GM18511 (cell line): ENCODE results near the gene SHQ1.

Source experiments
- ATAC-seq: cut with Tn5 transposase; IDR thresholded peaks from one replicate; pipeline ENCODE4 v1.9.1; 2021; ENCODE audit warnings: mild to moderate bottlenecking, moderate library complexity; ENCODE audit not compliant: unreplicated experiment

SHQ1 gene

DNA sequence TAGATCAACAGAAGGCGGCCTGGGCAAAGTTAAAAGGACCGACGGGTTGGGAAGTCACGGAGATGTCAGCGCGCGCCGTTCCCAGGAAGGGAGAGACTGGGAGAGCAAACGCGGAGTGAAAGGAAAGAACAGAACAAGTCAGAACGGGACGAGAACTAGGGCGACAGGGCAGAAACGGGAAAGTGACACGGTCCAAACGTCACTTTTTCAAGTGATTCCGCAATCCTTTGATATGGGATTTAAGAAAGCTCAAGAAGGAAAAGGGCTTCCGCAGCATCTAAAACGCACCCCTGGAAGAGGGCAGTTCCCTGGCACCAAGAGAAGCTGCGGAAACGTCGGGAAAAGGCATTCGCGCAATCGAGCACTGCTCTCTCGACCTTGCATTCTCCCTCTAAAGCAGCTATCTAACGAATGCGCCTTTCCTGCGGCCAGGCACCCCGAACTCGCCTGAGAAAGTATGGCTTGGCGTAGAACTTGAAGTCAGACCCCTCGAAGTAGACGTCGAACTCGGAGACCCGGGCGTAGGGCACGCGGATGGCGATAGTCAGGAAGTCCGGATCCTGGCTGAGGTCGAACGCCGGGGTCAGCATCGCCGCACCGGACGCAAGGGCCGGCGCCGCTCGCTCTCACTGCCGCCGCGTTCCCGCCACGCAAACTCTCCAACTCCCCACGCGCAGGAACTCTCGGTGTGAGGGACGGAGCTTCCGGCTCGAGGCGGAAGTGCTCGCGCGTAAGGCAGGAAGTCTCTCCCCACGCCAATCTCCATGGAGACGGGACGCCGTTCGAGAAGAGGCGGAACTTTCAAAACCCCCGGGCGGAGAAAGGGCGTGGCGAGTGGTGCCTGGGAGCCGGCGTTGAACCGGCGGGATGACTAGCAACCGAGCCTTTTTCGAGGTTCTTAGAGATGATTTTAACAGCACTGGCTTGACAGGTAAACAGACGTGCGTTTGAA is at the start of gene SHQ1:
SHQ1 (minus strand) TSS at position 695 of the 952 bp plus-strand sequence; CDS start at position 590, 105 bp downstream.
- peak; percentile 95 for ATAC-seq

DNA sequence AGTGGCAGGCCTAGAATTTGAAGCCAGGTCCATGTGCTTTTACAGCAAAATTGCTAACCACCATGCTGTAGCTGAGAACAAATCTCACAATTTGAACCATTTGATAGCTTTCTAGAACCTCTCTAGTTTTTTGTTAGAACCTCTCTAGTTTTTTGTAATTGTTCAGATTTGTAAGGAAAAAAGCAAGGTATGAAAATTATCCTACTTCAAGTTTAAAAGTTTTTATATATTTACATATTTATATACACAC is 49.4 kb upstream of the SHQ1 start:
- no peak for ATAC-seq

DNA sequence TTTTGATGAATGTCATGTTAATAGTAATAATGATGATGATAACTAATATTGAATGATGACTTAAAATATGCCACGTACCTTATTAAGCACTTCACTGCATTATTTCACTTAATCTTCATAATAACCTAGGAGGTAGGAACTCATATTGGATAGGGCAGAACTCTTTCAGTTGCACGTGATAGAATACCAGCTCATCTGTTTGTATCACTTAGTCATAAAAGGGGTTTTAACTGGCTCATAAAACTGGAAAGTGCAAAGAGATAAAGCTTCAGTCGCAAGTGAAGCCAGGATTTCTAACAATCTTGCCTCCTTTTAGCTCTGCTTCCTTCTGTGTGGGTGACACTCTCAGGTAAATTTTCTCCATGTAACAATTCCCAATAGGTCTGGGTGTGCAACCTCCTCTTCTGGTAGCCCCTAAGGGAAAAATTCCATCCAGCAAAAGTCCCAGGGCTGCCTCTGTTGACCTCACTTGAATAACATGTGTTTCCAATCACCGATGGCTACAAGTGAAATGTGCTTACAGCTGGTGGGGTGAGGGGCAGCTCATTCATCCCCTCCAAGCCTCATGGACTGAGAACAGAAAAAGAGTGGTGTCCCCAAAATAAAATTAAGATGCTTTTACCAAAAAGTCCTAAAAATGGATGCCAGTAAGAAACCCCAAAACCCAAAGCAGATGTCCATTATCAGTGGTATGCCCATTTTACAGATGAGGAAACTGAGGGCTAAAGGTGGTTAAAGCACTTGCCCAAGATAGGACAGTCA is 48.9 kb upstream of the SHQ1 start:
- ATAC-seq: no peak

DNA sequence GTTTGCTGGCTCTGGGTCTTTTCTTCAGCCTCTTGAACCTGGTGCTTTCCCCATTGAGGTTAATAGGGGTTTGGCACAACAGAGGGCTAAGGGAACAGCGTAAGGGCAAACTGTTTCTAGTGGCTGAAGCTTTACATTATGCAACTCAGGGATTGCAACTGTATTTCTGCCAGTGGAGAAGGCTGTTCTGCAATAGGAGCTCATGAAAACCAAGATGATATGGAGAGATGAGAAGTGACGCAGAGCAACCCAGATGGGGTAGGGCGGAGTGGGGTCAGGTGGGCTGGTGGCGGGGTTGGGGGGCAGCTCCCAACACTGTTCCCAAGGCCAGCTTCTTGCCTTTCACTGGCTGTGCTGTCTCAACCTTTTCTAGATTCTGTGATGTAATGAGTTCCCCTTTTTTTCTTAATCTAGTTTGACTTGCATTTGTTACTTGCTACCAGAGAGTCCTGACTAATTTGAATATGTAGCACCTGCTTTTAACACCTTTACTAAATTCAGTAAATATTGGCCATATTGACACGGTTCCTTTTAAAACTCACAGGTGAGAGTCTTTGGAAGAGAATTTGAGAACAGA is 46.8 kb upstream of the SHQ1 start:
- no peak for ATAC-seq

DNA sequence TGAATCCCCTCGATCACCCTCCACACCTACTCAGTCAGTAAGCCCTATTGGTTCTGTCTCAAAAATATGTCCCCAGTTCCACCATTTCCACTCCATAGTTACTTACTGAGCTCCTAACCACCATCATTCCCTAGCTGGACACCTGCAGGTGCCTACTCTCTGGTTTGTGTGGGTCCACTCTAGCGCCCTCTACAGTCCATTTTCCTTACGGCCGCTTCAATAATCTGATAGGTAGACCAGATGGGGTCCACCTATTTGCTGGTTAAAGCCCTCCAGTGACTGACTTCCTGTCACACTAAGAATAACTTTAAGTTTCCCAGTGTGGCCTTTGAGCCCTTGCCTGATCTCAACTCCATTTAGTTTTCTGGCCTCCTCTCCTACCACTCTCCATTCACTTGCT is 44.6 kb upstream of the SHQ1 start:
- ATAC-seq: no peak

DNA sequence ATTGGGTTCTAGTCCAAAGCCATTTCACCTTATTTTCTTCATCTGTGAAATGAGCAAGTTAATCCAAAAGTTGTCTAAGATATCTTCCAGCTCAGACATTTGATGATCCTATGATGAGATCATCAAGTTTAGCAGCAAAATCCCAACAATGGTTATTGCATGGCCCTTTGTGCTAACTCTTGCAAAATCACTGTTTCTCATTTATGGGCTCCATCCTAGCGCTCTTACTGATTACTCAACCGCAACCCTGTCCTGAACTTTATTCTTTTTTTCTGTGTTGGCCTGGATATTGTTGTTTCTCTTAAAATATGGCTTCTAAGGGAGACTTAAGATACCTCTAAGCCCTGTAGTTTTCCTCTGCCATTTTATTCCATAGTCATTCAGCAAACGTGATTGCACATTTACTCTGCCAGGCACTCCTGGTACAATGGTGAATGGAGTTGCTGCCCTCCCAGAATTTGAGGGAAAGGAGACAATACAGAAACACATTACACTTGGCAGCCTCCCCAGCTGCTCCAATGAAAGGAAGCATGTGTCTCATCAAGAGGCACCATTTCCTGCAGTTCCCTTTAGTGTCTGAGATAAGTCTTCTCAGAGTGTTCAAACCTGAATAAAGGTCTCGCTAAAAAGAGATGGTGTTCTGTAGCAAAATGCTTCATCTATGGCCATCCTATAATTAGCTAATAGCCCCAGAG is 44.0 kb upstream of the SHQ1 start:
- ATAC-seq: no peak

DNA sequence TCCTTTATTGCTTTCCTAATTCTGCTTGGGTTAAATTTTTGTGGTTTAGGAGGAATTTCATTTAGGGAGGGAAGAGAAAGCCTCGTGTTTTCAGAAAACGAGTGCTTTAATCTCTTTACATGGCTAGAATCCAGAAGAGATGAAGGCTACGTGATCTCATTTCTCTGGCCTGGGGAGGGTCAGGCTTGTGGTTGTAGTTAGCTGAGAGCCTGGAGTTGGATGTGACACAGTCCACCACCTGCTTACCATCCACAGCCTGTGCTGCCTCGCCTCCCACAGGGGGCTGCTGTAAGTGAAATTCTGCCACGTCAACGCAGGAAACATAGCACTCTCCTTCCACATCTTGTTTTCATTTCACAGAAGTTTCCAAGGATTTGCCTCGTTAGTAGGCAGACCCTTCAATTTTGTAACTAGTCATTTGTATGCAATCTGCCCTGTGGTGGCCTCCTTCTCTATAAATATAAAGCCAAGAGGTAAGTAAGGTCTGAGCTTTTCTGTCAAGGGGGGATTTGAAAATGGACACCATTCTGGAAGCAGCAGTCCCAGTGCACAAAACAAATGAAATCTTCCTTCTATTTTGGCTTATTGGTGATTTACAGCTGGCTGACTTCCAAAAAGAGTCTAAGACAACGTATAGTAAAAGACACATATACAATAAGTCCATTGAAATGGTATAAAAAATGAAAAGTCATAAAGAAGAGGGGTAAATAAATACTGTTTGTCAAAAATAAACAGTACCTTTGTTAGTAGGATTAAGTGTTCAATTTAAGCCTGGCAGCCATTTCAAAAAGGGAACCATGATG is 43.0 kb upstream of the SHQ1 start:
- ATAC-seq: no peak

DNA sequence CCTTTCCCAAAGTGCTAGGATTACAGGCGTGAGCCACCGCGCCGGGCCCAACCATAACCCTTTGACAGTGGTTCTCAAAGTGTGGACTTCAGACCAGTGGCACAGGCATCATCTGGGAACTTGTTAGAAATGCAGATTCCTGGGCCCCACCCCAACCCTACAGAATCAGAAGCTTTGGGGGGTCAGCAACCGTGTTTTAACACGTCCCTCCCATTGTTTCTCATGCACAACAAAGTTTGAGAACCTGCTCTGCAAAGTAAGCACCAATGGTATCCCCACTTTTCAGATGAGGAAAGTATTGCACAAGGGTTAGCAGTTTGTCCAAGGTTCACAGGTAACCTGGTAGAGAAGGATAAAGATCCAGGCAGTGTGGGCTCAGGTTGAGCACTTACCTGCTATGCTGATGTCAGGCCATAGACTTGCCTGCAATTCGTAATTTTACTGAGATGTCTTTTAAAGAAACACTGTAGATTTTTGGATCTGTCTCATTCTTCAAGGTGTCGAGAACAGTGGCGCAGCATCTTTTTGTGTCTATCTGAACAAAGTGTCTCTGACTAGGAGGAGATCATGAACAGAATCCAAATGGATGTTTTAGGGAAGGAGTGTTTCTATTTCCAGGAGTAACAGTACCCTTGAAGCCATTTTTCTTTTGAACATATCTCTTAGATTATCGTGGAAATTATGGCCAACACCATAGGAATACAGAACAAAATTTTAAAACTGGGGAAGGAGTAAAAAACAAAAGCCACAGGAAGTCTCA is 42.1 kb upstream of the SHQ1 start:
- no peak for ATAC-seq

DNA sequence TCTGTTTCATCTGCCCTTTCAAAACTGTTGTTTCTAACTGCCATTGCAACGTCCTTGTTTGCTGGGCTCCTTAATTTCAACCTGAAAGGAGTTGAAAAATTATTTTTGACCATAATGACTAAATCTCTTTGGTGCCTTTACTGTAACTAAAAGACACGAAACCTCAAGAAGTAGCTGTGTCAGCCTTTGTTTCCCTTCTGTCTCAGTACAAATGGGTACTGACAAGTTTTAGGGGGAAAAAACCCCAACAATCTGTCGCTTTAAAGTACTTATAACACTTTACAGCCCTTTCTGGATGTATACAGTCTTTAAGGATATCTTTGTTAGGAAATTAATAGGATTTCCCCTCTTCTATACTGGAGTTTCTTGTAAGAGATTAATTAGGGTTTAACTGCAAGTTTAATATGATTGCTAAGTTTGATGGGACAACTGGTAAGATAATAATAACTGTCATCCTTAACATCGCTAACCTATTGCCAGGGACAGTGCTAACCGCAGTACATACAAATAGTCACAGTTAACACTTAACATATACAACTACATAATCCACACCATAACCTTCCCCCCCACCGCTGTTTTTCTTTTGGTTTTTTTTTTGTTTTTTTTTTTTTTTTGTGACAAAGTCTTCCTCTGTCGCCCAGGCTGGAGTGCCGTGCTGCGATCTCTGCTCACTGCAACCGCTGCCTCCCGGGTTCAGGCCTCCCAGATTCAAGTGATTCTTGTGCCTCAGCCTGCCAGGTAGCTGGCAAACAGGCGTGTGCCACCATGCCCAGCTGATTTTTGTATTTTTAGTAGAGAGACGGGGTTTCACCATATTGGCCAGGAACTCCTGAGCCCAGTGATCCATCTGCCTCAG is 41.3 kb upstream of the SHQ1 start:
- no peak for ATAC-seq

DNA sequence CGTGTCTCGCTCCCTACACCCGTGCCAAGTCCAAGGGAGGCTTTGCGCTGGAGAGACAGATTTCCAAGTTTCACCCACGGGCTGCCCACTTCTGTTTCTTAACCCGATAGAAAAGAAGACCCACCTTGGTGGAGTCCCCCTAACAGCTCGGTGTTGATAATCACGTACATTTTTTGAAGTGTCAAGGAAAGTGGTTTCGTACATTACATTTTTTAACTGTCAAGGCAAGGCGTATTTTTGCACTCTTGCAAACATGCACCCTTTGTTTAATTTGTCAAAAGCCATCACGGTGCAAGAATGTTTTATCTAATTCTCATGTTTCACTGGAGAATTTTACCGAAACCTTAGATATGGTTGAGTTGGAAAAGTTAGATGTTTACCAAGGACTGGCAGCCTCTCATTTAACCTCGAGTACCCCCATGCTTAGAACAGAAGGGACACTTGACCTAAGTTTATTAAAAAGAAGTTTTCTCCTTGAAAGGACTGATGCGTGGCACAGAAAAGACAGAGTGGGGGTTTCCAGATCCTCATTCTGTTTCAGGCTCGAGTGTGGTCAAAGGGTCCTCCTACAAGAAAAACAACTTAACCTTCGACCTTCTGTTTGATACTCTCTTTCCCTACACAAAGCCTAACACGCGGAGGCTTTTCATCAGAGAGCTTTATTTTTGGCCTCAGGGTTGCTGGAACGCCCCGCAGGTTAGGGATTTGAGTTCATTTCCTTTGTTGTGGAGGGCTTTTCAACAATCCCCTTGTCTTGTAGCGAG is 40.5 kb upstream of the SHQ1 start:
- no peak for ATAC-seq

DNA sequence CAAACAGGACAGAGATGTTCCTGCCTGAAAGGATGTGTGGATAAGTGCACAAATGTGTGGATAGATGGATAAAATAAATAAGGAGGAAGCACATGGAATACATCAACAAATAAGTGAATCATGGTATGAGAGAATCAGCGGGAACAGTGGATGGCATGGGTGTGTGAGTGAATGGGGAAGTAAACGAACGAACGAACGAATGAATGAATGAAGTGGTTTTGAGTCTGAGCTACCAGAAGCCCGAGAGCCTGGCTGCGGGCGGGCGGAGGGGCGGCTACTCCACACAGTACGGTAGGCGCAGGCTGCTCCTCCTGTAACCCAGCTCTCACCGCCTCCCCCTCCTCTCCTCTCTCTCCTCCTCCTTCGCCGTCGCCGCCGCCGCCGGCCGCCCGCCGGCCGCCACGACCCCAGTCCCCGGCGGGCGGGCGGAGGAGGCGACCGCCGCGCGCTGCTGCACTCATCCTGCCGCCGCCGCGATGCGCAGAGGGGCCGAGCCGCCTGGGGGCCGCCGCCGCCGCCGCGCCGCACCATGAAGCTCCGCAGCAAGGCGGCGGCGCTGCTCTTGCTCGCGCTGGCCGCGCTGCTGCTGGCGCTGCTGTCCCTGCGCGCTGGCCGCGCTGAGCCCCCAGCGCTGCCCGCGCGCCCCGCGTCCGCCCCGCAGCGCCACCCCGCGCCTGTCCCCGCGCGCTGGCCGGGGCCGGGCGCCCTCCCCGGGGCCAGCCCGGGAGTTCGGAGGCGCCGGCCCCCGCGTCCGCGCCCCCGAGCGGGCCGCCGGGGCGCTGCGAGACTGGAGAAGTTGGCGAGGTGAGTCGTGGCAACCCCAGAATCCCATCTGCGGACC is 39.7 kb upstream of the SHQ1 start, which contains the start of gene GXYLT2:
GXYLT2 (plus strand) TSS at position 342 of the 841 bp plus-strand sequence; CDS start at position 530, 188 bp downstream.
- ATAC-seq: peak; percentile 78

DNA sequence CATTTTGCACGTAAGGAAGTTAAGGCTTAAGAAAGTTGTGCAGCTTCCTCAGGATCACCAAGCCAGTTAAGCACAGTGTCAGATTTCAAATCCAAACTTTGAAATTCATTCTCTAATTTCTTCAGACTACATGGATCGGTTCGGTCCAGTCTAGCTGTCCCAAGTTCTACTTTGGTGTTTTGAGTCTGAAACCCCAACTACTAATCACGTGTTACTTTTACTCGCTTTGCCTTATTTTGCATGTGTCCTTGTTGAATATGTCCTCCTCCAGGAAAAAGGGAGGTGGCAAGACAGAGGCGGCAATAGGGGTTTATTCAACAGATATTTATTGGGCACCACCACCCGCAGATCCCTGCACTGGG is 39.1 kb upstream of the SHQ1 start:
- ATAC-seq: no peak

DNA sequence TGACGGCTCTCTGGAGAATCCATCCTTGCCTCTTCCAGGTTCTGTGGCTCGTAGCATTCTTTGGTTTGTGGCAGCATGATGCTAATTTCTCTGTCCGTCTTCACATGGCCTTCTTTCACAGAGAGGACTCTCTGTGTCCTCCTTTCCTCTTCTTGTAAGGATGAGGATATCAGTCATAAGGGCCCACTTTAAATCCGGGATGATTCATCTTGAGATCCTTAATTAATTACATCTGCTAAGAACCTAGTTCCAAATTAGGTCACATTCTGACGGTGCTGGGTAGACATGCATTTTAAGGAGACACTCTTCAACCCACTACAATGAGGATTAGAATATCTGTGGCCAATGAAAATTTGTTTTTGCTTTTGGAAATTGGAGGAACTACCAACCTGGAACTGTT is 23.9 kb upstream of the SHQ1 start:
- no peak for ATAC-seq

DNA sequence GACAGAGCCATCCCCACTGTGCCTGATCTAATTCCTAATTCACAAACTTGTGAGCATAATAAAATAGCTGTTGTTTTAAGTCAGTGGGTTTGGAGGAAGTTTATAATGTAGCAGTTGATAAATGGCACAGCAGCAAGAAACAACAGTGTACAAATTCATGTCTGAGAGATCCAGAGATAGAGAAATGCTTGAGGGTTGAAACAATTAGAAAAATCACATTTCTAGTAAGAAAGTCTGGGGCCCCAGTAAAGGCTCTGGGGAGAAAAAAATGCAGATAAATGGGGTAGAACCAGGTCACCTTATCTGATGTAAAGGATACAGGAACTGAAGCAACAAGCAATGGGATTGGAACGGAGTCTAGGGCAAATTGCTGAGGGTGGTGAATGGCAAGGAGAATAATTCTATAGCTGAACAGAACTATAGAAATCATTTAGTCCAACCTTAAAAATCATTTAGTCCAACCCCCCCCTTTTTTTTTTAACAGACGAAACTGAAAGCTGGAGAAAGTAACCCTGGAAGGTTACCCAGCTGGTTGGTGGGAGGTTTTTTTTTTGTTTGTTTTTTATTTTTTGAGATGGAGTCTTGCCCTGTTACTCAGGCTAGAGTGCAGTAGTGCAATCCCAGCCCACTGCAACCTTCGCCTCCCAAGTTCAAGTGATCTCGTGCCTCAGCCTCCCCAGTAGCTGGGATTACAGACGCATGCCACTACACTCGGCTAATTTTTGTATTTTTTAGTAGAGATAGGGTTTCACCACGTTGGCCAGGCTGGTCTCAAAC is 14.3 kb upstream of the SHQ1 start:
- no peak for ATAC-seq

DNA sequence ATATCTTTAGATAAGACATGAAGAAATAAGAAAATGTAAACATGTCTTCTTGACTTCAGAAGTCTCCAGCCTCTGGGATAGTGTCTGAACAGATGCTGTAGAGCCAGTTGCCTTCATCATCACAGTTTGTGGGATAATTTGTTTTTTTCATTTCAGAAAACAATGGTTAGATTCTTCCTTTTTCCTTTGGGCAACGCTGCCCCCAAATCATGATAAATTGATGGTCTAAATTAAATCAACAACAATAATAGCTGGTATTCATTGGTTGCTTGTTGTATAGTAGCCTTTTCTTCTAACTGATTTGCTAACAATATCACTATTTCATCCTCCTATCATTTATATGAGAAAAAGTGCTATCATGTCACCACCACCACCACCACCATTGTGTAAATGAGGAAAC is 12.6 kb upstream of the SHQ1 start:
- ATAC-seq: no peak

DNA sequence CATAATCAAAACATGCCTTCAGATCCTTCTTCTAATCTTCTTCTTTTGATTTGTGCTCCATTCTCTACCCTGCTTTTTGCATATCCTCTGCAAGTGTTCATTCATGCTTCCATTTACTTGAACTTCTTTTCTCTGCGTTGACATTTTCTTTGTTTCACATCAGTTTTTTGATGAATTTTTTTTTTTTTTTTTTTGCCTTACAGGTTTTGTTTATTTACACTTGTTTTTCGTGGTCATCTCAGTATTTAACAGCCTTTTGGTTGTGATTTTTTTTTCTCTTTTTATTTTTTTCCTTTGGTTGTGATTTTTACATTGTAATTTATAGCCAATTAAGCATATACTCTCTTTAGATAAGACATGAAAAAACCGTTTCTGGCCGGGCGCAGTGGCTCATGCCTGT is 11.8 kb upstream of the SHQ1 start:
- no peak for ATAC-seq
